Tibial artery (tissue), 4 donors: Measurements from ENCODE around the gene COL16A1.

Experiments used
- DNase-seq, 2 donors: peaks; one replicate each; pipeline ENCODE4 v3.0.0-alpha.2; 2019
- H3K27ac ChIP-seq, 2 donors: fragments of 200-600 bp; sonication (generic) in 1 of 2; 1 replicate in 1 of 2; 2 replicates in 1 of 2; pipeline ENCODE4 v1.5.1; 2018 to 2019; ENCODE audit warnings: mild to moderate bottlenecking in 1 of 2
- H3K27me3 ChIP-seq, 2 donors: fragments of 200-600 bp; sonication (generic) in 1 of 2; one replicate each; pipeline versions ENCODE4 v1.5.1 to v1.6.0; 2016 to 2019
- H3K36me3 ChIP-seq, 3 donors: fragments of 200-600 bp; sonication (generic) in 2 of 3; one replicate each; pipeline ENCODE4 v1.5.1; 2016 to 2019; ENCODE audit warnings: mild to moderate bottlenecking in 2 of 3
- H3K4me1 ChIP-seq, 4 donors: fragments of 200-600 bp; sonication (generic) in 2 of 4; 1 replicate in 3 of 4; 2 replicates in 1 of 4; pipeline ENCODE4 v1.5.1; 2016 to 2019
- H3K4me3 ChIP-seq, 2 donors: fragments of 200-600 bp; sonication (generic) in 1 of 2; 1 replicate in 1 of 2; 2 replicates in 1 of 2; pipeline ENCODE4 v1.5.1; 2018 to 2019; ENCODE audit warnings: mild to moderate bottlenecking in 2 of 2
- H3K9me3 ChIP-seq, 3 donors: fragments of 200-600 bp; sonication (generic) in 1 of 3; one replicate each; pipeline ENCODE4 v1.5.1; 2016 to 2019
- intact Hi-C: fragments of 100-400 bp; cut with DNase I; formaldehyde crosslinking; loops from one replicate; pipeline ENCODE4 v1.15.0; 2023; ENCODE audit warnings: low total_unique reads
- TF ChIP-seq, protein P1 (sequence below), 2 experiments: fragments of 200-600 bp in 1 of 2; fragments of 450-650 bp in 1 of 2; IDR thresholded peaks; one replicate each; pipeline ENCODE4 v1.5.1; 2017 to 2019; ENCODE audit warnings: antibody characterized with exemption in 2 of 2, mild to moderate bottlenecking in 1 of 2, moderate library complexity in 1 of 2

Gene COL16A1

GRCh38 chr1:31669433-31669785, 34.4 kb downstream of the COL16A1 start:
- Histone ChIP-seq H3K4me1 (peaks cover 8 to 86% (median 70%) of the 10 kb centered on the region in 4 donors), H3K9me3 (no peaks in the 10 kb centered on the region), H3K4me3 (peak overlapping the region; percentile 32 to 40), H3K27ac (peak overlapping the region; percentile 88 to 89), H3K27me3 (no peaks in the 10 kb centered on the region), H3K36me3 (peaks cover 0 to 41% (median 0%) of the 10 kb centered on the region in 3 donors)
- TF ChIP-seq, protein P1, sequence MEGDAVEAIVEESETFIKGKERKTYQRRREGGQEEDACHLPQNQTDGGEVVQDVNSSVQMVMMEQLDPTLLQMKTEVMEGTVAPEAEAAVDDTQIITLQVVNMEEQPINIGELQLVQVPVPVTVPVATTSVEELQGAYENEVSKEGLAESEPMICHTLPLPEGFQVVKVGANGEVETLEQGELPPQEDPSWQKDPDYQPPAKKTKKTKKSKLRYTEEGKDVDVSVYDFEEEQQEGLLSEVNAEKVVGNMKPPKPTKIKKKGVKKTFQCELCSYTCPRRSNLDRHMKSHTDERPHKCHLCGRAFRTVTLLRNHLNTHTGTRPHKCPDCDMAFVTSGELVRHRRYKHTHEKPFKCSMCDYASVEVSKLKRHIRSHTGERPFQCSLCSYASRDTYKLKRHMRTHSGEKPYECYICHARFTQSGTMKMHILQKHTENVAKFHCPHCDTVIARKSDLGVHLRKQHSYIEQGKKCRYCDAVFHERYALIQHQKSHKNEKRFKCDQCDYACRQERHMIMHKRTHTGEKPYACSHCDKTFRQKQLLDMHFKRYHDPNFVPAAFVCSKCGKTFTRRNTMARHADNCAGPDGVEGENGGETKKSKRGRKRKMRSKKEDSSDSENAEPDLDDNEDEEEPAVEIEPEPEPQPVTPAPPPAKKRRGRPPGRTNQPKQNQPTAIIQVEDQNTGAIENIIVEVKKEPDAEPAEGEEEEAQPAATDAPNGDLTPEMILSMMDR (IDR thresholded peaks at IDR 0.05) = no peak
- DNase-seq = no peak
- intact Hi-C loops = loop anchor here (10.0 kb wide), 2 partner anchors 295 to 405 kb away; partner anchors contain the start of gene TMEM39B

DNA sequence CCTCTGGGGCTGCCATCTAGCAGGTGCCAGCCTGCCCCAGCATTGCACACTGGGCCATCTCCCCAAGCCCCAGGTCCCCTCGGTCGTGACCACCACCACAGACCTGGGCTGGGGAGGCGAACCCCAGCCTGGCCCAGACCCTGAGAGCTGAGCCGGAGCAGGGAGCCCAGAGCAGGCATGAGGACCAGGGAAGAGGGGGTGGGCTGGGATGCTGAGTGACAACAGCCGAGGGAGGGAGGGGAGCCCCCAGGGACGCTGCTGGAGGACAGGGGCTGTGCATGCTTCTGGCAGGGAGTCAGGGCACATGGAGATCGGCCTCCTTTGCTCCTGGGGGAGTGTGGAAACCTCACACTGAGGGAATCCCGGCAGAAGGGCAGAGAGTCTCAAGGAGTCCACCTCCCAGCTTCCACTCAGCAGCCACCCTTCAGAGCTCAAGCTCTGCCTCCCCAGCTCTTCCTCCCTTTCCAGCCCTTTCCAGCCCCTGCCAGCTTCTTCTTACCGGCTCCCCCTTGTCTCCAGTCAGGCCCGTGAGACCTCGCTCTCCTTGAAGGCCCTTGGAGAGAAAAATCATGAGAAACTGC, 35.4 kb downstream of the COL16A1 start:
- intact Hi-C loops = loop anchor here (10.0 kb wide), 2 partner anchors 296 to 406 kb away; partner anchors contain the start of gene TMEM39B
- no peak for DNase-seq
- TF ChIP-seq, protein P1 (IDR thresholded peaks at IDR 0.05) = no peak
- peaks cover 0 to 35% (median 0%) of the 10 kb centered on the region in 3 donors for H3K36me3 ChIP-seq
- H3K4me1 ChIP-seq = peaks cover 8 to 75% (median 64%) of the 10 kb centered on the region in 4 donors
- no peak overlapping the region for H3K4me3 ChIP-seq
- peak overlapping the region; percentile 48 to 89 for H3K27ac ChIP-seq
- H3K9me3 ChIP-seq = no peaks in the 10 kb centered on the region
- H3K27me3 ChIP-seq = no peaks in the 10 kb centered on the region

- no peaks in the 10 kb centered on the region for H3K27me3 ChIP-seq
- no peak overlapping the region for H3K4me3 ChIP-seq
- no peak for DNase-seq
- peaks cover 8 to 64% (median 52%) of the 10 kb centered on the region in 4 donors for H3K4me1 ChIP-seq
- H3K9me3 ChIP-seq = no peaks in the 10 kb centered on the region
- peaks cover 0 to 43% (median 0%) of the 10 kb centered on the region in 3 donors for H3K36me3 ChIP-seq
- H3K27ac ChIP-seq = peak overlapping the region; percentile 34 to 49
- TF ChIP-seq, protein P1 (IDR thresholded peaks at IDR 0.05) = no peak
- intact Hi-C loops = loop anchor here (10.0 kb wide), 2 partner anchors 298 to 408 kb away; partner anchors contain the start of gene TMEM39B
Measured at GRCh38 chr1:31667065-31667785, 36.6 kb downstream of the COL16A1 start.

DNA sequence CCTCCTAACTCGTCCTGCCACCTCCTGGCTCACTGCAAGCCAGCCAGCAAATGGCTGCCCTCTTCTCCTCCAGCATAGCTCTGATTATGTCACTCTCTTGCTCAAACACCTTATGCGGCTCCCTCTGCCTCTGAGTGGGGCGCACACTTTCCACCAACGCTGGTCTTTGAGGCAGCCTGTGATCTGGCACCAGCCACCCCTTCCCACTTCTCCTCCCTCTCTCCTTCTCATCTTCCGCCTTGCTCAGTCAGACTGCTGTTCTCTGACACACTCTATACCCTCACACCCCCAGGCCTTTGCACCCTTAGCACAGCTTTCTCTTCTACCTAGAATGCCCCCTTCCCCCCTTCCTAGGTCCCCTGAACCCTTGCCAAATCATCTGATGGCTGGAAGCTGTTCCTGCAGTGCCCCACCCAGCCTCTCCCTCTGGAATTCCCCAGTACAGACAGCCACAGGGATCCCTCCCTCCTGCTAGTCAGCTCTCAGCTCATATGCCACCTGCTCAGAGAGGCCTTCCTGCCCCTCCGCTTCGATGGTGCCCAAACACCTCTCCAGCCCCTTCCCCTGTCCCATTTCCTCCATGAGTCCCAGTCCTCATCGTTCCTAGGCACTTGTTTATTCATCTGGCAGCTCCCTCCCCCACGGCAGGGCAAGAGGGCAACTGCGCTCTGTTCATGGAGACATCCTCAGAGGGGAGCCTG, 37.4 kb downstream of the COL16A1 start:
- no peaks in the 10 kb centered on the region for H3K9me3 ChIP-seq
- H3K27me3 ChIP-seq = no peaks in the 10 kb centered on the region
- TF ChIP-seq, protein P1 (IDR thresholded peaks at IDR 0.05) = no peak
- peak overlapping the region; percentile 34 to 49 for H3K27ac ChIP-seq
- H3K36me3 ChIP-seq = peaks cover 0 to 45% (median 0%) of the 10 kb centered on the region in 3 donors
- no peak for DNase-seq
- intact Hi-C loops = loop anchor here (10.0 kb wide), 2 partner anchors 298 to 408 kb away; partner anchors contain the start of gene TMEM39B
- H3K4me1 ChIP-seq = peaks cover 8 to 58% (median 46%) of the 10 kb centered on the region in 4 donors
- no peak overlapping the region for H3K4me3 ChIP-seq

DNA sequence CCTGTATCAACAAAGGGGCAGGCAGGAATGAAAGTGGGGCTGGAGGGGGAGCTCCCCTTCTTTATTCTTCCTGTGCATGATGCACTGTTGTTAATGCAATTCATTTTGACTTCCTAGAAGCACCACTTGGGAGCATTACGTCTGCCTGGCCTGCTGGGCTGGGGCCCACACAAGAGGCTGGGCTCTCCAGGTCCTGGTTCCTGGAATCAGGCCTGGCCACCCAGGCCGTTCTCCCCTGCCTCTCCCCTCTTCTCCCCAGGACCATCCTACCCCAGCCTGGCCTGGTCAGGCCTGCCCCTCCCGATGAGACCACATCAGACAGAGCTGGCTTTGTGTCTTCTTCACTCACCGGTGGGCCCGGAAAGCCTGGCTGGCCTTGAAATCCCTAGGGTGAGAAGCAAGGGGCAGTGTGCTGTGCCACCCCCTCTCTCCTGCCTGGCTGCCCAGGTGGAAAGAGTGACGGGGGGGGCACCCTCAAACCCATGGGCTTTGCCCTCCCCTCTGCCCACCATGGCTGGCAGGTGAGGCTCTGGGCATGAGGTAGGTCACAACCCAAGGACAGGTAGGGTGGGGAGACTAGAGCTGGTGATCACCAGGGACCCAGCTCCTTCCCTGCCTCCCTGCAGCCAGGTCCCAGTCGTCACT, 38.5 kb downstream of the COL16A1 start:
- H3K27me3 ChIP-seq = no peaks in the 10 kb centered on the region
- intact Hi-C loops = loop anchor here (2.0 to 10.0 kb wide), 3 partner anchors 123 to 409 kb away; partner anchors contain the start of gene TMEM39B
- H3K4me1 ChIP-seq = peaks cover 4 to 53% (median 43%) of the 10 kb centered on the region in 4 donors
- peaks cover 0 to 54% (median 0%) of the 10 kb centered on the region in 3 donors for H3K36me3 ChIP-seq
- H3K27ac ChIP-seq = peak overlapping the region in 1 of 2 donors; percentile 49
- H3K4me3 ChIP-seq = no peak overlapping the region
- DNase-seq = no peak
- TF ChIP-seq, protein P1 (IDR thresholded peaks at IDR 0.05) = no peak
- H3K9me3 ChIP-seq = no peaks in the 10 kb centered on the region
